Fibroblast of skin of abdomen (primary cell): ENCODE measurements around the gene PI16.

Experiments used
- DNase-seq: peaks from one replicate; pipeline ENCODE4 v3.0.0-alpha.2; 2013

The PI16 gene

DNA sequence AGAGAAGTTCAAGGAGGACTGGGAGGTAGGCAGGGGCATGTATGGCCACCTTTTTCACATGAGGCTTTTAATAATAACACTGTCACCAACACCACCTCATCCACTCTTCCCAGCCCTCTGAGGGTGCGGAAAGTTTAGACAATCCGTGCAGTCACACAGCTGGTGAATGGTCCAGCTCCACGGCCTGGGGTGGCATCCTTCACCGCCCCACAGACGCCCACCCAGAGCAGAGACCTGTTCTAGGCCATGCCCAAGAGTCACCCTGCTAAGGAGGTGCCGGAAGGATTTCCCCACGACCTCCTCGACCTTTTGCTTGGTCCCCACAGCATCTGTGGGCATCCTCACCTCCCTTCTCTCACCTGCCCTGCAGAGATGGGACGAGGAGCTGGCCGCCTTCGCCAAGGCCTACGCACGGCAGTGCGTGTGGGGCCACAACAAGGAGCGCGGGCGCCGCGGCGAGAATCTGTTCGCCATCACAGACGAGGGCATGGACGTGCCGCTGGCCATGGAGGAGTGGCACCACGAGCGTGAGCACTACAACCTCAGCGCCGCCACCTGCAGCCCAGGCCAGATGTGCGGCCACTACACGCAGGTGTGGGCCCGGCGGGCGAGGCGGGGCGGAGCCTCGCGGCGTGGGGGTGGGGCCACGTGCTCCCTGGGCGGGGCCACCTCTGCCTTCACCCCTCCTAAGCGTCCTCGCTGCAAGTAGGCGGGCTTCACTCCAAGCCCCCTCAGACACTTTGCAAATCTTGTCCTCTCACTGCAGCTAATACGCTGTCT is 4.4 kb downstream of the PI16 start:
- no peak for DNase-seq

DNA sequence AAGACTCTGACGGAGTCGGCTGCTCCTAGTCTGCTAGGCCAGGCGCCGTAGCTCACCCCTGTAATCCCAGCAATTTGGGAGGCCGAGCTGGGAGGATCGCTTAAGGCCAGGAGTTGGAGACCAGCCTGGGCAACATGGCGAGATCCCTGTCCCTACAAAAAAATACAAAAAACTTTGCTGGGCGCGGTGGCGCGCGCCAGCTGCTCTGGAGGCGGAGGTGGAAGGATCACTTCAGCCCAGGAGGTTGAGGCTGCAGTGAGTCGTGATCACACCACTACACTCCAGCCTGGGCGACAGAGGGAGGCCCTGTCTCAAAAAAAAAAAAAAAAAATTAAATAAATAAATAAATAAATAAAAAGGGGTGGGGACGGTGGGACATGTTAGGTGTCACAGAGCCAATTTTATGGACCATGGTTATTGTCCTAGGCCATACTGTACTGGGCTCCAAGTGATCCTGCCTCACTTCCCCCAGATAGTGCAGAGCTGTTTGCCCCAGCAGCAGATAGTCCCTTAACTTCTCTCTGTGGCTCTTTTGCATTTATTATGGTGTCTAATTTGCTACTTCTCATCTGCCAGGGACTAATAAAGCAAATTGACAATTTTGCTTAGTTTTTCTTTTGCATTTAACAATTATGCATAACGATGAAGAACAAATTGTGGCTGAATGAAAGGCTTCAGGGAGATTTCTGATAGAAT is 5.2 kb downstream of the PI16 start:
- DNase-seq = no peak

DNA sequence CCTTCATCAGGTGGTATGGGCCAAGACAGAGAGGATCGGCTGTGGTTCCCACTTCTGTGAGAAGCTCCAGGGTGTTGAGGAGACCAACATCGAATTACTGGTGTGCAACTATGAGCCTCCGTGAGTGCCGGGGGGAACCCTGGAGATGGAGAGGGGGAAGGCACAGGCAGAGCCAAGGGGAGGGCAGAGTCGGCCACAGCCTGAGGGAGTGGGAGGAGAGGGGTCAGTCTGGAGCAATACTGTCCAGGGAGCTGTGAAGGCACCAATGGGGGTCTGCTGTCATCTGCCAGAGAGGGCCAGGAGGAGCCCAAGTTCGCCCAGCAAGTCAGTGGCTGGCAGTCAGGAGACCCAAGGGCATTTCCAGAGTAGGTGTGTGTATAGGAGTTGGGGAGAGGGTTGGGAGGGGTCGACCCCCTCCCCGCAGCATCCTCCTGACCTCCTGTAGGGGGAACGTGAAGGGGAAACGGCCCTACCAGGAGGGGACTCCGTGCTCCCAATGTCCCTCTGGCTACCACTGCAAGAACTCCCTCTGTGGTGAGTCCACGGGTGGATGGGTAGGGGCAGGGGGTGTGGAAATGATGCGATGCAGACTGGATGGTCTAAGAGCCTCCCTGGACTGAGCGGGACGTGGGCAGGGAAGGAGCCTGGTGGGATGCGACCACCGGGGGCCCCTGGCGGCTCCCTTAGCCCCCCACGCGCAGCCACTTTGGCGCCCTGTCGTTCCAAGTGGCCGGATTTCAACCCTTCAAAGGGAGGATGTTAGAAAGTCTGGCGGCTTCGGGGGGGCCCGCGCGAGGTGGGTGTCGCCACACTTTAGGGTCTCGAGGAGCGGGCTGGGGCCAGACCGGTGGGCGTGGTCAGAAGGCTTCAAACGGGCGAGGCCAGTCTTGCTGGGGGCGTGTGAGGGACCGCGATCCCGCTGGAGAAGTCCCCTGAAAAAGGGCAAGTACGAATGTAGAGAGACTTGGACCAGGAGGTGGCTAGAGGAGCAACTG is 7.2 kb downstream of the PI16 start:
- DNase-seq = no peak

DNA sequence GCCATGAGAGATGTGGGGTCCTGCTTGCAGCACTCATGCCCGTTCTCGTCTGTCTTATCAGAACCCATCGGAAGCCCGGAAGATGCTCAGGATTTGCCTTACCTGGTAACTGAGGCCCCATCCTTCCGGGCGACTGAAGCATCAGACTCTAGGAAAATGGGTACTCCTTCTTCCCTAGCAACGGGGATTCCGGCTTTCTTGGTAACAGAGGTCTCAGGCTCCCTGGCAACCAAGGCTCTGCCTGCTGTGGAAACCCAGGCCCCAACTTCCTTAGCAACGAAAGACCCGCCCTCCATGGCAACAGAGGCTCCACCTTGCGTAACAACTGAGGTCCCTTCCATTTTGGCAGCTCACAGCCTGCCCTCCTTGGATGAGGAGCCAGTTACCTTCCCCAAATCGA is 8.3 kb downstream of the PI16 start:
- DNase-seq = peak; percentile 40

DNA sequence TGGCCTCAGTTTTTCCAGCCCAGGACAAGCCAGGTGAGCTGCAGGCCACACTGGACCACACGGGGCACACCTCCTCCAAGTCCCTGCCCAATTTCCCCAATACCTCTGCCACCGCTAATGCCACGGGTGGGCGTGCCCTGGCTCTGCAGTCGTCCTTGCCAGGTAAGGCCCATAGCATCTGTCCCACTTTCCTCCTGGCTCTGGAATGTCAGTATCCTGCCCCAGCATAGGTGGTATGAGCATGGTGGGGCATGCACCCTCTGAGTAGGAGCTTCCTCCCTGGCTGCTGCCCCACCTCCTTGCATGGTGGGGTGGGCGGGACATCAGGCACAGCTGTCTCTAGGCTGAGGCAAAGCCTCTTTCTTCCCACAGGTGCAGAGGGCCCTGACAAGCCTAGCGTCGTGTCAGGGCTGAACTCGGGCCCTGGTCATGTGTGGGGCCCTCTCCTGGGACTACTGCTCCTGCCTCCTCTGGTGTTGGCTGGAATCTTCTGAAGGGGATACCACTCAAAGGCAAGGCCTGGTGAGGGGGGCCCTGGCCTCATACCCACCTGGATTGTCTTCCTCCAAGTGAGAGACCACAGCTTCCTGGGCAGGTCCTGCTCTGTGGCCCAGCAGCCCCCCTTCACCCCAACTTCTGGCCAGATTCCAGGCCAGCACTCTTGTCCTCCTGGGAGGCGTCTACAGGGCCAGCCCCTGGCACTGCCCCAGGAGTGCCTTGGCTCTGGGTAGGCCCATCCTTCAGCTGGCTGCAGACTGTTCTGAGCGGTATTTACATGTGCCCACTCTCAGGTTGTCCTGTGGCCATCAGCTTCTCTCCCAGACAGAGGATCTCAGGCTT is 9.1 kb downstream of the PI16 start:
- DNase-seq = no peak

DNA sequence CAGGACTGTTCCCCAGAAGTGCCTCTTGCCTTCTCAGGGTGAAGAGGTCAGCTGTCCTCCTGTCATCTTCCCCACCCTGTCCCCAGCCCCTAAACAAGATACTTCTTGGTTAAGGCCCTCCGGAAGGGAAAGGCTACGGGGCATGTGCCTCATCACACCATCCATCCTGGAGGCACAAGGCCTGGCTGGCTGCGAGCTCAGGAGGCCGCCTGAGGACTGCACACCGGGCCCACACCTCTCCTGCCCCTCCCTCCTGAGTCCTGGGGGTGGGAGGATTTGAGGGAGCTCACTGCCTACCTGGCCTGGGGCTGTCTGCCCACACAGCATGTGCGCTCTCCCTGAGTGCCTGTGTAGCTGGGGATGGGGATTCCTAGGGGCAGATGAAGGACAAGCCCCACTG is 9.8 kb downstream of the PI16 start:
- DNase-seq = no peak

DNA sequence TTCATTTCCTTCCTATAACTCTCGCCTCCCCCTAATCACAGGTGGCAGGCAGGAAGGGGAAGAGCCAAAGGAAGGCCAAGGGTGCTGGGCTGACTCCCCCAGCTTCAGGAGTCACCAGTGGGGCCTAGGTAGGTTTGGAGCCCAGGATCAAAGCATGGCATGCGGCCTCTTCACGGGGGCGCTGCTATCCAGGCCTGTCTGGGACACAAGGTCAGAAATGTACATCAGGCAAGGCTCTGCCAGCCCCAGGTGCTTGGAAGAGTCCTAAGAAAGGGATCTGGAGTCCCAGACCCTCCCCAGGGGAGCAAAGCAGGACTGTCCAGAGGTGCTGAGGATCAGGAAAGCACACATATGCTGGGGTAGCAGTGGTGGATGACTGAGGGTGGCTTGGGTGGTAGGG is 10.4 kb downstream of the PI16 start:
- no peak for DNase-seq

DNA sequence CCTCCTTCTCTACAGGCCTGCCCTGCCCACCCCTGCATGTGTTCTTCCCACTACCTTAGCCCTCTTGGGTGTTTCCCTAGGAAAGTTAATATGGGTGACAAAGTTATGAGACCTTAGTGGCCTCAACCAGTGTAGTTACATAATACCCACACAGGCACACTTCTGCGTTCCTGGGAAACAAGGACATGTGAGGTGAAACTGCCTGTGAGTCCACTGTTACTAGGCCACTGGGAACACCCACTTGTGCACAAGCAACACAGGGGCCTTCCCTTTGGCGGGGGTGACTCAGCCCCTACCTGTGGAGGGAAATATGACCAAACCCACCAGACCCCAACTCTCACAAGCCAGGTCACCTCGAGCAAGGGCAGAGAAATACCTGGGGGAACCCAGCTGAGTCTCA is 12.8 kb downstream of the PI16 start:
- no peak for DNase-seq

DNA sequence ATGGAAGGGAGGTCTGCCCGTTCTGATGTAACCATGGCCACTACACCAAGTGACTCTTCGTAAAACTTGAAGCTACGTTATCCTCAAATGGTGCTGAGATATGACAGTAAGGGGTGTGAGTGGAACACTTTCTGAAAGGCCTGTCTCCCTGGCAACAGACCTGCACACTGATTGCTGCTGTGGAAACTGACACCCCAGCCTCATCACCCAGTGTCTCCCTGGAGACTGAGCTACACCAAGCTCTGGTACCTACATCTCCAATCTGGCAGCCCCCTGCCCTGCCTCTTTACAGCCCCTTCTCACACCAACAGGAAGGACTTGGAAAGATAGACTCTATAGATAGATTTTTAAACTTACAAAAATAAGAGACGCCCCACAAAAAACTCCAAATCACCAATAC is 13.2 kb downstream of the PI16 start:
- no peak for DNase-seq

DNA sequence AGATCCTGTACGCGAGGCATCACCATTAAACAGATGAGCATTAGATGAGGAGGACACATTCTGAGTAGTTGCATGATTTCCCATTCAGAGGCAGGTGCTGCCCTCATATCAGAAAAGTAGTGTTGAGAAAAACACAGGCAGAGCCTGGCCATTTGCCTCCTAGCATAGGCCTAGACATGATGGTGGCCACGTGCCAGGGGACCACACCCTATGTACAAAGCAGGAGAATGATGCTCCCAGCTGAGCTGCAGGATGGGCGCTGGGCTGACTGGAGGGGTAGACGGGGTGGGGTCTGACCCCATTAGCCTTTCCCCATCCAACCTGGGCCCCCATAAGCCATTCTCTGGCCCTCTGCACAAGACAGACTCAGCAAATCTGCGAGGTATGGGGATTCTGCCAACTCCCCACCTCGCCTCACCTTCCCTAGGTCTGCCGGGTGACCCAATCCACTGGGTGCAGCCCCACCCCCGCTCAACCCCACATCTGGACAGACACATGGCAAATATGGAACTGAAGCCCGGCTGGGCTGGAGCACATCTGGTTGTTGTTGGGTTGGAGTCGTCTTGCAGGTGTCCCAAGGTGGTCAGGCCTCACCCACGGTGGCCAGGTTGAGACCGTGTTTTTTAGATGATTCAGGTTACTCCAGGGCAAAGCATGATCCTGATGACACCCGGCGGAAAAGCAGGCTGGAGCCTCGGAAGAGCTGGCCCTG is 13.9 kb downstream of the PI16 start:
- DNase-seq = no peak

DNA sequence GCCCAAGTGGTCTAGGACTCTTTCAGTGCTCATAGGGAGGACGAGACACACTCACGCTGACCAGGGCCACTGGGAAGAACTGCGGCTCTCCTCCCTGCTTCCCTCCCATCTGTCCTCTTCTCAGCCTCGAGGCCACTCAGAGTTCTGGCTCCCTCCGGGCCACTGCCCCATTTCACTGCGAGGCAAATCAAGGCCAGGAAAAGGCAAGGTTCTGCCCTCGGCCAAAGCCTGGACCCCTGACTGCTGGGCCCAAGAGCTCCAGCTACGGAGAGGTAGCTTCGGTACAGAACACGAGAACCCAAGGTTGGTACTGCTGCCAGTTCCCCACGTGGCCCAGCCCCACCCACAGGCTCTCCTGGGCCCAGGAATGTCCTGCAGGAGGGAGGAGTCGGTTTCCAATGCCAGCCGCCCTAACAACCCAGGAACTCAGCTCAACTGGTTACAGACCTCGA is 14.7 kb downstream of the PI16 start:
- DNase-seq = no peak

DNA sequence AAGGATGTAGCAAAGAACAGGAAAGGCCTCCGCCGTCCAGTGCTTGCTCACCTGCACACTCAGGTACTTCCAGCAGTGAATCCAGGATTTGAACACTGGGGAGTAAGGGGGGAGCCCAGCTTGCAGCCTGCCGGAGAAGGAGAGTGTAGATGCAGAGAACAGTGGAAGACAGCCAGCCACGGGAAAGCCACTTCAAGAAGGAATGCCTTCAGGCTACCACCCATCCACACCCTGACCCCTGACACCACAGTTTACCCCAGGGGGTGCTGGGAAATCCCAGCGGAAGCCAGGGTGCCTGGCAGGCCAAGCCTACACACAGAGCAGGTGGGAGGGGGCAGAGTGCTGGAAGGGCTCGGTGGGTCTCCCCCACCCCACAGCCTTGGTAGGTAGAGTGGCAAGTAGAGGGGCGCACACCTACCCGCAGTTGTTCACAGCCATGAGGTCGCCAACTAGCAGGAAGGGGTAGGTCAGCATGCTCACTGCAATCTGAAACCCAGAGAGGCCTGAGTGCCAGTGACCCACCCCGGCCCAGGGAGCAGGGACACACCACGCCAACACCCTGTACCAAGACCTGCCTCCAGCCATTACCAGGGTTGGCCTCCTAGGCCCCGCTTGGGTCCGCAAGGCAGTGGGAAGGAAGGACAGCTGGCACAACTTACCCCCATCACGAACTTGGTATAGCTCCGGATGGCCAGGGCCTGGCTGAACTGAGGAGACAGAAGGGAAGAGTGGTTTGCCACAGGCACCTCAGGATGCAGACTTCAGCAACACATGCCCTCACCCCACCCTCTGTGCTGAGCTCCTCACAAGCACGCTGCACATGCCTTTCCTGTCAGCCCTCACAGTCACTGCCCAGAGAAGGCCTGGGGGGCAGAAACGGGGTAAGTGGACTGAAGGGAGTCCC is 15.7 kb downstream of the PI16 start:
- no peak for DNase-seq

DNA sequence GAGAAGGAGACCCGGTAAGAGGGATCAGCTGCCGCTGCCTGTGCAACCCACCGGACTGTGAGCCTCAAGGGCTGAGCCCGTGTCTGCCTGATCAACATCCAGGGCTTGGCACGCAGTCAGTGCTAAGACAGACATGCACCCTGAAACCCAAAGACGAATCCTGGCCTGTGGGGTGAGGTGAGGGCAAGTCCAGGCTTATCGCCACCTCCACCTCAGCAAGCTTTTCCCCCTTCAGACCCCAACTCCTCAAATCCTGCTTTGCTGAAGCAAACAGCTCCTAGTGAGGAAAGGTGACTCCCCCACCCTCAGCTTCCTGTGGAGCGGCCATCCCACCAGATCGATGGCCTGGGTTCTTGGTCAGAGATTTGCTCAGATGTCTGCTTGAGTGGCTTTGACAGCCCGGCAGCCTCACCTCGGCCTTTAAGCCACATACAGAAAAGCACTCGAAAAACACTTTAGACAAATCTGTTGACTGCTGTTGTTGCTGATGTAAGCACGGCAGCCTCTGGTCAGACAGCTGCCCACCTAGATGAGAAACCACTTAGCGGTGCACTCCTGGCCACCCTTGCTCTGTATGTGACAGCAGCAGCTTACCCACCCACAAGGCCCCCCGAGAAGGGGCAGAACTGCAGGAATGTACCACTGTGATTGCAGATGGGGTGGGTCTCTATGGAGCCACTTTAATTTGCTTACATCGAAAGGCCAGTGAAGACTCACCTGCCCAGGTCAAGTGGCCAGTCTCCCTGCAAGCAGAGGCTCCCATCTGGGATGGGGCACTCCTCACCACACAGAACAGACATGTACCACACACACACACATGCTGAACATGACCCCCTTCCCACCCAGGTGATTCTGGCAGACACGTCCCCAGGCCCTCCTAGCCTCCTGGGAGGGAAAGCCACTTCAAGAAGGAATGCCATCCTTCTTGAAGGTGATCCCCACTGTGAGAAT is 16.6 kb downstream of the PI16 start:
- DNase-seq = no peak

DNA sequence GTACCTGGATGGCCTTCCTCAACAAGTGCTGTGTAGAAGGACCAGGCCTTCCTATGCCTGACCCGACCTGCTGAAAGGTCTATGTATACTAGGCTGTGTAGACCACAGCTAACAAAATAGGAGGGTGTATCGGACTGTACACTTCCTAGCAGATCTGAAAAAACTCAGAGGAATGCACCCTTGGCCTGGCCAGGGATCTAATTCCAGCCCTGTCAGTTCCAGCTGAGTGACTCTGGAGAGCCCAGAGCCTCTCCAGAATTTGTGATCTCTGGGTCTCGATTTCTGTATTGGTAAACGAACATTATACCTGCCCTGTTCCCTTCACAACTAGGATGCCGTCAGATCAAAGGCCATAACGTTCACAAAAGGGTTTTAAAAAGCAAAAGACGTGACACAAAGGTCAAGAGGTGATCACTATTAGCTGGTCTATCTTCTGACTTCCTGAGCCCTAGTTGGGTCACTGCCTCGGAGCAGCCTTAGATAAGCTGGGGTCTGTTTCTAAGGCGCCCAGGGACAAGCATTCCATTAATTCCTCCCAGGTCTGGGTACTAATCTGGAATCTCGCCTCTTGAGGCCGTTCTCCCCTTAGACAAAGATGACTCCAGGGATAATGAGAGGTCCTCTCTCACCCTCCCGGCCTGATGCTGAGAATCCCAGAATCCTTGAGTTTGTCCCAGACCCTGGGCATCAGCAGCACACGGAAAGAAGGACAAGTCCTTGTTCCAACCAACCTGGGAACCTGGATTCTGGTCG is 17.6 kb downstream of the PI16 start:
- DNase-seq = no peak

DNA sequence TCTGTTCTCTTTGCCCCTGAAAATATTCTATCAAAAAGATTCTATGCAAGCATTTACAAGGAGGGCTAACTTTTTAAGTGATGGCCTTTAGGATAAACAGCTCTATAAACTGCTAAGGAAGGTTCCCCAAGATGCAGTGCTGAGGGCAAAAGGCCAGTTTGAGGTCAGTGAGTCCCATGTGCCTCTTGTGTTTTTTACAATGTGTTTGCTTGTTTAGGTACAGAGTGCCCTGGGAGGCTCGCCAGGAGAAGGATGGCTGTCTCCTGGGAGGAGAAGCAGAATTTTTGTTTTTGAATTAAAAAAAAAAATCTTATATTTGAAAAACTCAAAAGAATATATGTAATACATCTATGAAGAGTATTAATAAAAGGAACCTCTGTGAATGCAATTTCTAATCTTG is 18.7 kb downstream of the PI16 start:
- no peak for DNase-seq

DNA sequence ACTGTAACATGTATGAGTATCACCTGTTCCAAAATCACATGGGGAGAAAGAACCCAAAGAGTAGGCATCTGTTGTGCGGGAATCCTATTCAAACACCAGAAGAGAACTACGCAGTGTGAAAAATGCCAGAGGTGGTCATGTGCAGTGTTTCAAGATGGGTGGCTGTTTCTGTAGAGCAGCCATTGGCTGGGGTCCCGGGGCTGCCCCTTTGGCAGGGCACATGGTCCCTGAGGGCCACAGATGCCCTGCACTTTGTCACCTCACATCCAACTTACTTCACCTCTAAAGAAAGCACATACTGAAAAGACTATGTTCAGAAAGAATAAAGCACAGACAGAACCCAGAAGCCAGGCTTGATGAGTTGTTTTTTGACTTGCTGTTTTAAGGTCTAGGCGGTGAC is 19.1 kb downstream of the PI16 start:
- DNase-seq = no peak

DNA sequence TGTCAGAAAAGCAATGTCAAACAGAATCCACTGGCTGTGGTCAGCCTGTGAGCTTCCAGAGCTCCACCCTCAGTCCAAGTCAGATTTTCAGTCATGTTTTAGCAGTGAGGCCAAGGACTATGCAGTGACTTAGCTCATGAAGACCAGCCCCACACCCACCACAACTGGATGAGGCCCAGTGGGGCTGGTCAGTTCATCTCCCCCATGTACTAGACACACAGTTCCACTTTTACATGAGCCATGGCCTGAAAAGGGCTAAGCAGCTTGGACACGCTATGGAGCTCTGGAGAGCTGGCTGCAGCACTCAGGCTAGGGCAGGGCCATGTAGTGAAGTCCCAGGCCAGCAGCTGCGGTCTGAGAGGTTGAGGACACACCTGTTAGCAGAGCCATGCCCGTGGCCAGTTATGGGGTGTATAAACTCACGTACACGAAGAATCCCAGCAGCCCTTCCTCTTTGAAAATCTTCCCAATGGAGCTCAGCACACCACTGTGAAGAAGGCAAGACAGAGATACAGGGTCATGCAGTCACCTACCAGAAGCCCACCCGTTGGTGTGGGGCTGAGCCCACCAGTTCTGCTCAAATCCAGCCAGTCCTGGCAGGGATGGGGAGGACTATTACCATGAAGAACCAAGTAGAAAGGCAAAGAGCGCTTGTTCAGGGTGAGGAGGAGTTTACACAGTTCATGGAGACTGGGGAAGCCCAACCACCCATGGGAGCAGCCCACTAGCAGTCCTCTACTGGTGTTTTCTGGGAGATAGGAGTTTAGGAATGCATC is 20.9 kb downstream of the PI16 start:
- DNase-seq = no peak

DNA sequence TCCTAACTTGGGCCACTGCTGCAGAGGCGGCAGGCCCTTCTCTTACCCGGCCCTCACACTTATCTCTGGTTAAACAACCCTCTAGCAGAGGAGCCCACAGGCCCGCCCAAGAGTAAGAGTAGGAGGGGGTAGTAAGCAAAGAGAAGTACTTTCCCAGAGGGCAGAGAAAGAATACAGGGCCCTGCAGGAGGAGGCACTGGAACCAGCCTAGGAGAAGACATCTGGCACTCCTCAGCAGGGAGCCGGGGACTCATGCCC is 21.4 kb downstream of the PI16 start:
- no peak for DNase-seq
